TTC549 (cell line): ENCODE results near the gene PLA2G4E.

Experiments used
- FAIRE-seq: peaks from 2 replicates; lab custom pipeline; 2012; peaks lifted over from hg19 to GRCh38; lab: Jason Lieb, UNC

PLA2G4E gene

DNA sequence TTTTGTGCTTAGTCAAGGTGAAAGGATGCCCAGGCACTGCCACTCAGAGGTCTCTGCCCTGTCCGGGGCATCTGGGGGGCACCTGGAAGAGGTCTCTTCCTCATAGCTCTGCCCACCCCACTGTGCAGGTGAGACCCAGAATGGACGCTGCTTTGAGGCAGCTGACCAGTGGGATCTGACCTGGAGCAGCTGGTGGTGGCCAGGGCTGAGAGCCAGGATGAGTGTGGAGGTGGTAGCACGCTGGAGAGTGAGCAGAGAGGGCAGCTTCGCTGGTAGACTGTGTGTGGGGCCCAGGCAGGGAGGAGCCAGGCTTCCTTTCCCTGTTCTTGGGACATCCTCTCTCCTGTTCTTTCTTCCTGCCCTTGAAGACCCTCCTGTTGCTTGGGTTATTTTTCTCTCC lies 32.2 kb upstream of the PLA2G4E start:
- FAIRE-seq: no peak

- FAIRE-seq: no peak
These were observed 29.8 kb upstream of the PLA2G4E start for GRCh38 chr15:42050484-42051255.

- FAIRE-seq: no peak
These were observed 28.0 kb upstream of the PLA2G4E start for GRCh38 chr15:42048821-42049200.

- FAIRE-seq: no peak
These were observed 27.4 kb upstream of the PLA2G4E start for GRCh38 chr15:42048080-42048820.

DNA sequence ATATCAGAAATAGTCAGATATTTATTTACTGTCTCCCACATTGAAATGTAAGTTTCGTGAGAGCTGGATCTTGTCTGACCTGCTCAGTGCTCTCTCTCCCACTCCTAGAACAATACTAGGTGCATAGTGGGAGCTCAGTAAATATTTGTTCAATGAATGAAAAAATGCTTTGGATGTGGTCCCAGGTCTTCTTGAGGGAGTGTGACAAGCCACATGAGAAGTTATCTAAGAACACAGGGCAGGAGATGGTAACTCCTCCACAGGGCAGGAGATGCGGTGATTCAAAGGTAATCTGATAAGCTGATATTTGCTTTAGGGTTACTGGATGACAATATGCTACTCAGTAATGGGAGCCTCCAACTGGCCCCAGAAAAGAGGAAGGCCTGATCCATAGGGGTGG lies 25.8 kb upstream of the PLA2G4E start:
- no peak for FAIRE-seq

- no peak for FAIRE-seq
These were observed 24.4 kb upstream of the PLA2G4E start for GRCh38 chr15:42045211-42045615.

GRCh38 chr15:42042602-42043400 lies 22.0 kb upstream of the PLA2G4E start:
- no peak for FAIRE-seq

- no peak for FAIRE-seq
These were observed 17.6 kb upstream of the PLA2G4E start for GRCh38 chr15:42038401-42038800.

- FAIRE-seq: no peak
These were observed 16.8 kb upstream of the PLA2G4E start for GRCh38 chr15:42037656-42038055.

- no peak for FAIRE-seq
These were observed 16.1 kb upstream of the PLA2G4E start for GRCh38 chr15:42036966-42037365.

DNA sequence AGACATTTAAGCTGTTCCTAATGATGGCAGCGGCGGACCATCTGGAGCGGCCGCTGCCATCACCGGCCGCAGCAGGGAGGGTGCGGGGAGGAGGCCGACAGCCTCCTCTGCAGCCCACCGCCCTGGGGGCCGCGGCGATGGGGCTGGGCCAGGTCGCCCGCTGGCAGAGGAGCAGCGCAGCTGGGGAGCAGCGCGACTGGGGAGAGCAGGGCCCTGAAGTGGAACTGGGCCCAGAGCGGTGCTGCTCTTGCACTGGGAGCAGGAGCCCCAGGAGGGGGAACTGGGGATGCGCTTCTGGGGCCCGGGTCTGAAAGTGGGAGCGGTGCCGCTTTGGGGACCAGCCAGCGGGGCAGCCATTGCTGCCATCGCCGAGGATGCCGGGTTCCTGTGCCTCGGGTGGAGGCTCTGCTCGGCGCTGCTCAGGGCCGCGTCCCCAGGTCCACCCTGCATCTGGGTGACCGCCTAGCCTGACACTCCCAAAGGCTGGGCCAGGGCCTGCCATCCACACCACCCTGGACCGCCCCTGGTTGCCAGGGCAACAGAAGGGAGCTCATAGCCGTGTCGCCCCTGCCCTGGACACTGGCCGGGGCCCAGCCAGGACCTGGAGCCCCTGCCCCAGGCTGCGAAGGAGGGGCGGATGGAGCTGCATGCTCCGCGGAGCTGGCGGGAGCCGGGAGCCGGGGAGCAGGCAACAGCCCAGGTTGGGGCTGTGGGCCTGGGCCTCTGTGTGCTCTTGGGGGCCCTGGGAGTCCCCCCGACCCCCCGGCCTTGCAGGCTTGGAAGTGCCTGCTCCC lies 15.5 kb upstream of the PLA2G4E start:
- no peak for FAIRE-seq

GRCh38 chr15:42035435-42035761 lies 14.6 kb upstream of the PLA2G4E start:
- no peak for FAIRE-seq

- FAIRE-seq: no peak
These were observed 14.0 kb upstream of the PLA2G4E start for GRCh38 chr15:42034628-42035434.

GRCh38 chr15:42033214-42033873 lies 12.5 kb upstream of the PLA2G4E start:
- FAIRE-seq: no peak

- FAIRE-seq: no peak
These were observed 11.8 kb upstream of the PLA2G4E start for GRCh38 chr15:42032376-42033213.

GRCh38 chr15:42031198-42031915 lies 10.5 kb upstream of the PLA2G4E start:
- FAIRE-seq: no peak

DNA sequence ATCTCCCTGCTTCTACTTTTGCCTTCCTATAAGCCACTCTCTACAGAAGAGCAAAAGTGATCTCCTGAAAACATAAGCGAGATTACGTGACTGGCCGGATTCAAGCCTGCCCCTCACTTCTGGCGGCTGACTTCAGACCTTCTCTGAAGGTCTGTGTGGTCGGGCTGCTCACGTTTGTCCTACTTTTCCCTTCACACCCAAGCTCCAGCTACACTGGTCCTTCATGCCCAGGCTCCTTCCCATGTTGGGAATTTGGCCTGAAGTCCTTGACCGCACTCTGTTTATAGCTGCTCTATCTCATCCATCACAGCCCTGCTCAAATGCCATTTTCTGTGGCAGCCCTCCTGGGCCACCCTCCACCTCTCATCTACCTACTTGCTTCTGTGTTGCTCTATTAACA lies 6.7 kb upstream of the PLA2G4E start:
- FAIRE-seq: no peak

GRCh38 chr15:42024303-42024702 lies 3.5 kb upstream of the PLA2G4E start:
- FAIRE-seq: no peak

DNA sequence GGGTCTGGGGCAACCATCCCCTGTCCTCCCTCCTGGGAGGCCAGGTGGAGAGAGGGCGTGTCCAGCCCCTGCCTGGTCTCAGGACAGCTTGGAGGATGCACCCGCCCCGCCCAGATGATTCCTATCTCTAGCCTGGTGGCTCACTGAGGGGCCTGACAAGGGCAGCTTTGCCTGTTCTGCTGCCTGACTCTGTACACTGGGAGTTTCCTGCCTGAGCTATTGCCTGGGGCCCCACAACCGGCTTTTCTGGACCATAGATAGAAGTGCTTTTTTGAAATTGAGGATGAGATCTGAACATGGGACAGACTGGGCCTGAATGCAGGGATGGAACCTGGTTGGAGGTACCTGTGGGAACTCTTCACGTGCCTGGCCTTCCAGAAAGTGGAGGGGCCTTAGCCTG lies 751 bp upstream of the PLA2G4E start:
- no peak for FAIRE-seq
